Stomach (tissue), 4 donors: ENCODE results near the gene NOTCH3.

ENCODE experiments used
- CTCF ChIP-seq, 7 experiments: fragments of 450-650 bp in 4 of 7; fragments of 200-600 bp in 3 of 7; sonication (generic) in 3 of 7; IDR thresholded peaks; one replicate each; pipeline ENCODE4 v1.5.1; 2016 to 2019; ENCODE audit warnings: antibody characterized with exemption in 7 of 7, control low read depth in 2 of 7, mild to moderate bottlenecking in 1 of 7
- EP300 ChIP-seq: sonication (generic); formaldehyde crosslinking; IDR thresholded peaks from one replicate; pipeline ENCODE4 v1.6.1; 2017; ENCODE audit warnings: antibody characterized with exemption
- POLR2A ChIP-seq, 4 donors: fragments of 450-650 bp; IDR thresholded peaks; one replicate each; pipeline ENCODE4 v1.6.1; 2016; ENCODE audit warnings: antibody characterized with exemption in 4 of 4, control low read depth in 2 of 4, mild to moderate bottlenecking in 1 of 4, moderate library complexity in 1 of 4
- POLR2AphosphoS5 ChIP-seq, 3 donors: sonication (generic); formaldehyde crosslinking; IDR thresholded peaks; one replicate each; pipeline ENCODE4 v1.6.1; 2016; ENCODE audit warnings: antibody characterized with exemption in 3 of 3

- TF ChIP-seq CTCF (IDR thresholded peaks at IDR 0.05): no peak
- TF ChIP-seq POLR2AphosphoS5 (IDR thresholded peaks at IDR 0.05): no peak
- TF ChIP-seq POLR2A (IDR thresholded peaks at IDR 0.05): no peak
- no peak for TF ChIP-seq EP300
Observed at GRCh38 chr19:15240515-15240914, 39.7 kb upstream of the NOTCH3 start.
